Uterus (tissue), 2 donors: ENCODE results near the gene AP2B1.

Experiments
- CTCF ChIP-seq, 4 experiments: fragments of 200-600 bp in 2 of 4; fragments of 450-650 bp in 2 of 4; sonication (generic) in 2 of 4; IDR thresholded peaks; one replicate each; pipeline ENCODE4 v1.5.1; 2016 to 2019; ENCODE audit warnings: antibody characterized with exemption in 4 of 4, mild to moderate bottlenecking in 2 of 4, moderate library complexity in 1 of 4
- POLR2A ChIP-seq, 2 donors: fragments of 450-650 bp; IDR thresholded peaks; one replicate each; pipeline ENCODE4 v1.6.1; 2016; ENCODE audit warnings: antibody characterized with exemption in 2 of 2, mild to moderate bottlenecking in 1 of 2, moderate library complexity in 1 of 2

GRCh38 chr17:35749560-35750412 lies 162.7 kb downstream of the AP2B1 start:
- TF ChIP-seq POLR2A (IDR thresholded peaks at IDR 0.05) (no peak), CTCF (IDR thresholded peaks at IDR 0.05) (no peak)
